Stimulated activated CD8-positive, alpha-beta memory T cell treated with anti-CD3 and anti-CD28 coated beads, Interleukin-7, amount 100 ng/mL, for 24 hours (primary cell): ENCODE measurements around the gene SLC66A3.
A peak's percentile ranks its signal among the peaks of the same experiment; 100 is the strongest.

Source experiments
- DNase-seq: peaks from one replicate; pipeline ENCODE4 v3.0.0-alpha.2; 2020; ENCODE audit warnings: low read depth

The SLC66A3 gene

GRCh38 chr2:11134349-11134748, 20.9 kb upstream of the SLC66A3 start:
- DNase-seq, result no peak

DNA sequence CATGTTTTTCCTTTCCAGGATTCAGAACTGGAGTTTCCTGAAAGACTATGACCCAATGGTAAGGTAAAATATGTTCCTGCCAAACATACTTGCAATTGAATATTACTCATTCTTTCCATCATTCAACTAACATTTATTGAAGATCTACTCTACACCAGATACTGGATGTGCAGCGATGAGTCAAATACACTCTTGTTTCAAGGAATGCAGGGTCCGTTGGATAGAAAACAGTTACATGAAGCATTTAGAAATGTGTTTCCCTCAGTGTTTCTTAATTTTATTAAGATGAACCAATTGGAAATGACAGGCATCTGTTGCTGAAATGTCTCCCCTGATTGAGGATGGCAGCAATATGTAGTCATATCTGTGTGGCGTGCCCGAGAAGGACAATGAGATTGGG, 14.8 kb upstream of the SLC66A3 start:
- no peak for DNase-seq

- no peak for DNase-seq
Measured at GRCh38 chr2:11141319-11141718, 13.9 kb upstream of the SLC66A3 start.

DNA sequence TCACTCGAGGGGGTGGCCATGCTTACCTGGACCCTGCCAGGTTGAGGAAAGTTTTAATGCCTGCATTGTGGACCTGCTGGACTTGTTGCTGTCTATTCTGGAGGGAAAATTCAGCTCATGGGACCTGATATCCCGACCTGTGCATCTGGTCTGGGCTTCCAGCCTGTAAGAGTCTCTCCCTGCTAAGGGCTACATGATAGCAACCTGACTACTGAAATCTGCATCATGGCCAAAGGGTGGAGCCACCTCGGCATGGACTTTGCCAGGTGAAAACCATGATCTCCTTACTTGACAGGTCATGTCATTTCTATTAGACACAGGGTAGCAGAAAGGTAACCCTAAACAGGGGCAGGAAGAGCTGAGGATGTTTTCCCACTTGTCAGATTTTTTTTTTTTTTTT, 12.9 kb upstream of the SLC66A3 start:
- no peak for DNase-seq

GRCh38 chr2:11142987-11143386, 12.3 kb upstream of the SLC66A3 start:
- no peak for DNase-seq

GRCh38 chr2:11144077-11144737, 11.1 kb upstream of the SLC66A3 start:
- no peak for DNase-seq

DNA sequence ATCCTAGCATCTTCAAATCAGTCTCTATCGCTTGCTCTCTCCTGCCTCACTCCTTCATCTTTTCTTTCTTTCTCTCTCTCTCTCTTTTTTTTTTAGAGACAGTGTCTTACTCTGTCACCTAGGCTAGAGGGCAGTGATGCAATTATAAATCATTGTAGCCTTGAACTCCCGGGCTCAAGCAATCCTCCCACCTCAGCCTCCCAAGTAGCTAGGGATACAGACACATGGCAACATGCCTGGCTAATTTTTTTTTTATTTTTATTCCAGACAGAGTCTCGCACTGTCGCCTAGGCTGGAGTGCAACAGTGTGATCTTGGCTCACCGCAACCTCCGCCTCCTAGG, 10.6 kb upstream of the SLC66A3 start:
- no peak for DNase-seq

GRCh38 chr2:11145350-11145749, 9.9 kb upstream of the SLC66A3 start:
- no peak for DNase-seq

DNA sequence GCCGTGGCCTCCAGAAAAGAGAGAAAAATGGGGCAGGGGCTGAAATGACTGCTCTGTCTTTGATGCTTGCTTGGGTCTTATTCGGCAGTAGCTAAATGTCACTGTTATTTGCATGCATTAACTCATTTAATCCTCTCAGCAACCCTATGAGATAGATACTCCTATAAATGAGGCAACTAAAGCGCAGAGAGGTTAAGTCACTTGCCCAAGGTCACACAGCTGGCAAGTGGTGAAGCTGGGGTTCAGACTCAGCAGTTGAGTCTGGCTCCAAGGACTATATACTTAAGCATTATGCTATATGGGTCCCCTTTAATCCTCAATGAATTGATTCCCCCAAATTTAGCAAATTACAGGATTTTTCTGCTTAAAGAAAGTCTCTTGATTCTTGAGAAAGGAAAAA, 9.2 kb upstream of the SLC66A3 start:
- DNase-seq, result no peak

DNA sequence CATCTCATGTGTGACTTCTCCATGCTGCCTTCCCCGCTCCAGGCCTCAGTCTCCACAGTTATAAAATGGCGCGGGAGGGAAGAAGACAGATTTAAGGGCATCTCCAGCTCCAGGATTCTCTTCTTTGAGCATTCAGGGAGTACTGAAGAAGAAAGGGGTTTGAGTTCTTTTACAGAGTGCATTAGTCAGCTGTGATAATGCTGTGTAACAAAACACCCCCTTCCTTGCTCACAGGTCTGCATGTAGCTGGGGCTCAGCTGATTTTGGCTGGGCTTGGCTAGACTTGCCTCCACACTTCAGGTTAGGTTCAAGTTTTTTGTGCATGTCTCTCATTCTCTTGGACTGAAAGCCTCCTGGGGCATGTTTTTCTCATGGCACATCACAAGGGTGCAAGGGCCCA, 8.0 kb upstream of the SLC66A3 start:
- DNase-seq, result no peak

DNA sequence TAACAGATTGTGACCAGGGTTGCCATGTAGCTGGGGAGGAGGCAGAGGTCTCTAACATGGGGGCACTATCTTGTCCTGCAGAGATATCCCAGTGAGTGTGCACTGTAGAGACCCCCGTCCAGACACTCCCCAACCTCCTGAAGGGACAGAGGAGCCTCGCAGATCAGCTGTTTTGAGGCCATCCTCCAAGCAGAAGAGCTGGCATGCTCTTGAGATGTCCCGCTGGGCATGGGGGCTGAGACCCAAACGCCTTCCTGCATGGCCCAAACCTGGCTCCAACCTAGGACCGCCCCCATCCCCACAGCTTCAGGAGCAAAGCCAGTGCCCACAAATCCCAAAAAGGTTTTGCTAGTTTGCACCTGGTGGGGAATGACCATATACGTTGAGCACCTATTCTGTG, 2.7 kb upstream of the SLC66A3 start:
- DNase-seq, result no peak

GRCh38 chr2:11154016-11154922, 998 bp upstream of the SLC66A3 start:
- peak; percentile 11 for DNase-seq

- peak; percentile 97 for DNase-seq
Measured at GRCh38 chr2:11154923-11155380, 315 bp upstream of the SLC66A3 start.

GRCh38 chr2:11156396-11157075, 1.3 kb downstream of the SLC66A3 start:
- no peak for DNase-seq

GRCh38 chr2:11157296-11157695, 2.0 kb downstream of the SLC66A3 start:
- no peak for DNase-seq

DNA sequence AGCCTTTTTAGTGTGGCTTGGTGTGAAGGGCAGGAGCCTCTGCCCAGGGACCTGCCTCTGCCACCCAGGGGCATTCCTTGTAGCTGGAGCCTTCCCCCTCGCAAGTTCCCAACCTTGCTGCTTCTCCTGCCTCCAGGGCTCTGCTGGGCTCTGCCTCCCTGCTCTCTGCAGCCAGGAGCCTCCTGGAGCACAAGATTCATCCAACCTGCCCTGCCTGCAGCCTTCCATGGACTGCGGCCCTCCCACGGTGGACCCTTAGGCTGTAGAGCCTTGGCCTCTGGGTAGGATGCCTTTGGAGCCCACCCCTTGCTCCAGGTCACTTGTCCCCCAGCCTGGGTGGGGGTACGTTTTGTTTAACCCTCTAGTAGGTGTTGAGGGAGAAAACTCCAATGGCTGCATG, 2.5 kb downstream of the SLC66A3 start:
- no peak for DNase-seq

GRCh38 chr2:11158916-11159573, 3.8 kb downstream of the SLC66A3 start:
- no peak for DNase-seq

DNA sequence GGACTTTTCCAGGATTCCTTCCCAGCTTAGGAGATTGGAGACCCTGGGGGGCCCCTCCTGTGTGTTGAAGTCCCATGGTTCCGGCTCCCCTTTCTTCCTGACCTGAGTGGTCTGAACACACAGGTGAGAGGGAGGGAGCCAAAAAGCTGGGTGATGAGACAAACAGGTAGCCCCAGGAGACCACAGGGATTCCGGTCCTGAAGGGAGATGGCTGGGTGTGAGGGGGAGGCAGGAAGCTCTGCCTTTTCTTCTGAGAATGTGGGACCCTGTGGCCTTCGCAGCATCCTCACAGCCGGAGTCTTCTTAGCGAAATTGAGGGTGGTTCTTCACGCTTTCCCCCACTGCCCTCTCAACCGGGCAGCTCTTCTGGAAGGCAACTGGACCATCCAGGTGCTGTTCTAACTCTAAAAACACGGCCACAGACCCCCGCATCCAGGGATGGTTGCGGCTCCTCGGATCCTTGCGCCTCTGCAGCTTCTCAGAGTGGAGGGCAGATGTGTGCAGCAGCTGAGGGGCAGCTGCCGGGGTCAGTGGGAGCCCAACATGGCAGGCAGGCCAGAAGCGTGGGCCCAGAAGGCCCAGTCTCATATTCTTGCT, 4.4 kb downstream of the SLC66A3 start:
- no peak for DNase-seq

DNA sequence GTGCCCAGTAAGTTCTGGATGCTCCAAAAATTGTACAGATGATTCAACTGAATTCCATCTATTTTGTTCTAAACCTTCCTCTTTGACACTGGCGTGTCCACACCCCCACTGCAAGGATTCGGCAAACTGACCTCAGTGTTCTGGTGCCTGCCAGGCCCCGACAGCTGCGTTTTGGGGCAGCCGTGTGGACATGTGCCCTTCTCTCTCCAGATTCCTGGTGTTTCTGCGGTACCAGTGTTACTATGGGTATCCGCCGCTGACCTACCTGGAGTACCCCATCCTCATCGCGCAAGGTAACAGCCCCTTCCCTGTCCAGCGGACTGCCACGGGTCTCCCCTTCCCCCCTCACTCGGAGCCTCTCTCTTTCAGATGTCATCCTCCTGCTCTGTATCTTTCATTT, 5.0 kb downstream of the SLC66A3 start:
- no peak for DNase-seq

- no peak for DNase-seq
Measured at GRCh38 chr2:11160731-11161455, 5.6 kb downstream of the SLC66A3 start.

GRCh38 chr2:11161747-11162146, 6.5 kb downstream of the SLC66A3 start:
- no peak for DNase-seq
